VCaP (cell line): ENCODE data around the gene ZFAND3.

ENCODE experiments used
- H3K27ac ChIP-seq: fragments of 450-650 bp; 2 replicates; pipeline ENCODE4 v1.5.1; 2017
- CTCF ChIP-seq: fragments of 450-650 bp; conservative IDR thresholded peaks from 2 replicates; pipeline ENCODE4 v1.5.1; 2017; ENCODE audit warnings: mild to moderate bottlenecking, moderate library complexity

Gene ZFAND3

DNA sequence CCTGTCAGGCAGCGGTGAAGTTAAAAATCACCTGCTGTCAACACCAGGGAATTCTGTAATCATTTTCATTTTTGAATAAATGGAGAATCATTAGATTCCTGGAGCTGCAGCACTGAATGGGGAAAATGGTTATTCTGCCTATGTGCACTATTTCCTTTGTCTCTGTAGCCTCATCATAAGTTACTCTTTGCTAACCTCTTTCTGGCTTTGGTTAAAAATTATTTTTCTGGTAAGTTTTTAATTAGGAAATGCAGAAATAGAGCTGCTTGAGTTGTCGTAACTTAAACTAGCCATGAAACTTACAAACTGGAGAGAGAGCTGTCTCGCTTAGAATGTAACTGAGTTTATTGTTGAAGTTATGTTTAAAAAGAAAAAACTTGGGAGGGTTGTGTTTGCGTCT, 28.8 kb downstream of the ZFAND3 start:
- peak overlapping the region; percentile 91; the same call in 1 of the 2 replicates for H3K27ac ChIP-seq
- TF ChIP-seq CTCF, result no peak

DNA sequence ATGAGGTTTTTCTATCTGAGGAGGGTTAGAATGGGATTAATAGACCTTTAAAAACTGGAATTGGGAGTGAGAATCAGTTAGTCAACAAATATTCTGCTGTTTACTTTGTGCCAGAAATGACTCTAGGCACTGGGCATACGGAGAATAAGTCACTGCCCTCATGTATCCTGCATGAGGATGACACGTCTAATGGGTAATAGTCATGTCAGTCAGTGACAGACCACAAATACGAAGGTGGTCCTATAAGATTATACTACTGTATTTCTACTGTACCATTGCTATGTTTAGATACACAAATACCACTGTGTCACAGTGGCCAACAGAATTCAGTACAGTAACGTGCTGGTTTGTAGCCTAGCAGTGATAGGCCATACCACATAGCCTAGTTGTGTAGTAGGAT, 30.7 kb downstream of the ZFAND3 start:
- H3K27ac ChIP-seq, result no peak overlapping the region
- TF ChIP-seq CTCF, result no peak

GRCh38 chr6:37850728-37851285, 31.3 kb downstream of the ZFAND3 start:
- TF ChIP-seq CTCF, result no peak

DNA sequence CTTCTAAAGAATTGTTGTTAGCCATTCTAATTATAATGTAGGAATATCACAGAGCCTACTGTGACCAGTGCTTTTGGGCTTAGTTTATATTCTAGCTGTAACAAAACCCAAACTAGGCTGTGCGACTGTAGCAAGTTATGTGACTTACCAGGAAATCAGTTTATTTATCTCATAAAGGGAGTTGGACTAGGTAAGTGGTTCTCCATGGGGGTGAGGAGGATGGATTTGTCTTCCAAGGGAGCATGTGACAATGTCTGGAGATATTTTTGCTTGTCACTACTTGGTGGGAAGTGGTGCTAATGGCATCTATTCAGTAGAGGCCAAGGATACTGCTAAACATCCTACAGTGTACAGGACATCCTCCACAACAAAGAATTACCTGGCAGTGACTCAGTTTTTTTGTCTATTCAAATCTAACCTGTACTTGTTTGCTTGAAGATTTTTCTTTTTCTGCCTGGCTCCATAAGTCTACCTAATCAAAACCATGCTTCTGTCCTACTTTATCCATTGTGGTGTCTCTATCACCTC, 32.5 kb downstream of the ZFAND3 start:
- no peak for TF ChIP-seq CTCF

More at GRCh38 chr6:37850728-37851285, 31.3 kb downstream of the ZFAND3 start:
- H3K27ac ChIP-seq, result no peak overlapping the region

DNA sequence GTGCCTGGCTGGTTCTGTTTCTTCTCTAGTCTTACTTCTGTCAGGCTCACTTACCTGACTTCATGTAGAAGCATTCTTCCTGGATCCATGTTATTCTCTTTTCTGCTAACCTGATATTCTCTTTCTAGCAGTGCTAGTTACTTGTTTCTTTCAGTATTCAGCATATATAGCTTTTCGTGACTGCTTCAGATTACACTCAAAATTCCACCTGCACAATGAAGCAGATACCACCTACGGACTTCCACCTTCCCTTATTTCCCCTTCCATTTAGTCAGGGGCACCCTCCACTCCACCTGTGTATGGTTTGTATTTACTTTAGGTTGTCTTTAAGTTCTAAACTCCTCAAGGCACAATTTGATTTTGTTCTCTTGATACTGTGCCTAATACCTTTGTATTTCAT, 36.8 kb downstream of the ZFAND3 start:
- no peak for TF ChIP-seq CTCF

More for the DNA sequence above, 32.5 kb downstream of the ZFAND3 start:
- peak overlapping the region; percentile 35 for H3K27ac ChIP-seq

GRCh38 chr6:37858363-37858762, 38.8 kb downstream of the ZFAND3 start:
- peak overlapping the region; percentile 63 for H3K27ac ChIP-seq
- TF ChIP-seq CTCF, result no peak

More for the DNA sequence above, 36.8 kb downstream of the ZFAND3 start:
- H3K27ac ChIP-seq, result no peak overlapping the region

DNA sequence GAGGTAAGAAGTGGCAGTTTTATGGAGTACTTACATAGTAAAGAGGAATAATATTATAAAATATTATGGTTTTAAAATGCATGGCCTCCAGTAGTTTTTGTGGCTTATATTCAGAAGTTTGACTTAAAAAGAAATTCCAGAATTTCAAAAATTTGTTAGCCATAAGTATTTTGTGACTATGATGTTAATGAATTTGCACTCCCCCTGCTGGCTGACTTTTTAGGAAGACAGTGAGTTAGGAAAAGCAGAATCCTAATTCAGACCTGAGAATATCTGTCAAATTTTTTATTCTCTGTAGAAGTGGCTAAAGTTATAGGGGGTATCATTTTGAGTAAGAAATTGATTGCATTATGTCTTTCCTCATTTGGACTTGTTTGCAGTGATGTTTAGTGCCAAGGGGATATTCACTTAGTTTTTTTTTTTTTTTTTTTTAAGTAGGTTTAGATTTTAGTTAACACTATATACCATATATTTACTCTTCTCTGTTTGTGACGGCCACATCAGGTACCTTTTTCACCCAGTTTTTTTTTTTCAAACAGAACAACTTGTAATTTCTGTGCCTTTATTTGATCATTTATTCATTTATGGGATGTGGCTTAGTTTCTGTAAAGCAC, 40.8 kb downstream of the ZFAND3 start:
- no peak overlapping the region for H3K27ac ChIP-seq
- peak; percentile 74 for TF ChIP-seq CTCF
